ENCODE data around the gene MUC20.

DNA sequence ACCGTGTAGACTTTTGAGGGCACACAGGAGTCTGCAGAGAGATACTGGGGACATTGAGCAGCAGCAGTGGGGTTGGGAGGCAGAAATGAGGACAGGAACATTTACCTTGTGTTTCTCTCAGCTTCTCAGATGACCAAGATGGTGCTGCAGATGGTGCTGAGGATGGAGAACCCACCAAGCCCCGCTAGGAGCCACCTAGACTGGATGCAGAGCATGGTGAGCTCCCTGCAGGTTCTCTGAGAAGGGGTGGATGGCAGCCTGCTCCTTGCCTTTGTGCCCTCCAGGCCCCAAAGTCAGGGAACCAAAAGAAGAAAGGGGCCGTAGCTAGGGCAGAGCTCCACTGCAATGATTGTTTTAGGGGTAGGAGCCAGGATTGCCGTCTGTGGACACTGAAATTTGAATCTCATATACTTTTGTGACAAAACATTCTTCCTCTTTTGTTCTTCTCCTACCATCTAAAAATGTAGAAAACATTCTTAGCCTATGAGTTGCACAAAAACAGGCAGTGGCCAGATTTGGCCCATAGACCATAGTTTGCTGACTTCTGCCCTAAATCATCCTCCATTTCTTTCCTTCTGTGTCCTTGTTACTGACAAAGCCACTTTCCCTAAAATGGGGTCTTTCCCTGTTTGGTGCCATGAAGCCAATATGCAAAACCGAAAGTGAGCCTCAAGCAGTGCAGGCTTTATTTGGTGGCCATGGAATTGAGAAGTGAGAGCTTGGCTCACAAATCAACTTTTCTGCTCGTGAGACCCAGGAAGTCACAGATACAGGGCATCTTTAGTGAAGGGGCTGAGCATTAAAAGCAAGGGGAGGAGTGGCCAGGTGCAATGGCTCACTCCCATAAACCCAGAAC lies 11.9 kb upstream of the MUC20 start:
- TF ChIP-seq, protein P1, sequence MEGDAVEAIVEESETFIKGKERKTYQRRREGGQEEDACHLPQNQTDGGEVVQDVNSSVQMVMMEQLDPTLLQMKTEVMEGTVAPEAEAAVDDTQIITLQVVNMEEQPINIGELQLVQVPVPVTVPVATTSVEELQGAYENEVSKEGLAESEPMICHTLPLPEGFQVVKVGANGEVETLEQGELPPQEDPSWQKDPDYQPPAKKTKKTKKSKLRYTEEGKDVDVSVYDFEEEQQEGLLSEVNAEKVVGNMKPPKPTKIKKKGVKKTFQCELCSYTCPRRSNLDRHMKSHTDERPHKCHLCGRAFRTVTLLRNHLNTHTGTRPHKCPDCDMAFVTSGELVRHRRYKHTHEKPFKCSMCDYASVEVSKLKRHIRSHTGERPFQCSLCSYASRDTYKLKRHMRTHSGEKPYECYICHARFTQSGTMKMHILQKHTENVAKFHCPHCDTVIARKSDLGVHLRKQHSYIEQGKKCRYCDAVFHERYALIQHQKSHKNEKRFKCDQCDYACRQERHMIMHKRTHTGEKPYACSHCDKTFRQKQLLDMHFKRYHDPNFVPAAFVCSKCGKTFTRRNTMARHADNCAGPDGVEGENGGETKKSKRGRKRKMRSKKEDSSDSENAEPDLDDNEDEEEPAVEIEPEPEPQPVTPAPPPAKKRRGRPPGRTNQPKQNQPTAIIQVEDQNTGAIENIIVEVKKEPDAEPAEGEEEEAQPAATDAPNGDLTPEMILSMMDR (IDR thresholded peaks at IDR 0.05), result no peak
- TF ChIP-seq POLR2A (IDR thresholded peaks at IDR 0.05) (no peak), EP300 (IDR thresholded peaks at IDR 0.05) (no peak)
